HG03025 (cell line): ENCODE measurements around the gene ERAS.
A peak's percentile ranks its signal among the peaks of the same experiment; 100 is the strongest.
"Not testable (repeated sequence)": the region's sequence is repeated elsewhere in the genome, so short reads cannot be mapped to it uniquely, and the experiment has no call there.

Experiments used
- ATAC-seq: cut with Tn5 transposase; IDR thresholded peaks from one replicate; pipeline ENCODE4 v1.9.1; 2021; ENCODE audit warnings: mild to moderate bottlenecking, moderate library complexity; ENCODE audit not compliant: unreplicated experiment, low FRiP score

The ERAS gene

GRCh38 chrX:48794911-48795515, 31.3 kb upstream of the ERAS start:
- ATAC-seq, result no peak

- ATAC-seq, result no peak
Observed at GRCh38 chrX:48798318-48798717, 28.0 kb upstream of the ERAS start.

- no peak for ATAC-seq
Observed at GRCh38 chrX:48800574-48801279, 25.6 kb upstream of the ERAS start.

- ATAC-seq, result peak; percentile 82
Observed at GRCh38 chrX:48801280-48802088, 24.8 kb upstream of the ERAS start, which contains the start of gene HDAC6. TSS of gene HDAC6 (plus strand) at chrX:48802067. CDS start at chrX:48802693, 626 bp downstream.

GRCh38 chrX:48802089-48802904, 24.0 kb upstream of the ERAS start:
- ATAC-seq, result peak; percentile 30

- ATAC-seq, result no peak
Observed at GRCh38 chrX:48802905-48803200, 23.5 kb upstream of the ERAS start.

GRCh38 chrX:48806081-48806480, 20.2 kb upstream of the ERAS start:
- no peak for ATAC-seq

GRCh38 chrX:48813644-48814043, 12.7 kb upstream of the ERAS start:
- ATAC-seq, result no peak

GRCh38 chrX:48814722-48815121, 11.6 kb upstream of the ERAS start:
- ATAC-seq, result no peak

GRCh38 chrX:48815266-48815665, 11.0 kb upstream of the ERAS start:
- no peak for ATAC-seq

- ATAC-seq, result no peak
Observed at GRCh38 chrX:48816014-48816810, 10.1 kb upstream of the ERAS start.

- ATAC-seq, result no peak
Observed at GRCh38 chrX:48818098-48818497, 8.2 kb upstream of the ERAS start.

- ATAC-seq, result no peak
Observed at GRCh38 chrX:48818866-48819265, 7.4 kb upstream of the ERAS start.

GRCh38 chrX:48819394-48819793, 6.9 kb upstream of the ERAS start:
- ATAC-seq, result not testable (repeated sequence)

GRCh38 chrX:48823053-48823452, 3.3 kb upstream of the ERAS start:
- no peak for ATAC-seq

GRCh38 chrX:48824066-48824465, 2.2 kb upstream of the ERAS start:
- ATAC-seq, result no peak

GRCh38 chrX:48826876-48827653, 752 bp downstream of the ERAS start:
- ATAC-seq, result no peak

- no peak for ATAC-seq
Observed at GRCh38 chrX:48827654-48827968, 1.3 kb downstream of the ERAS start.

GRCh38 chrX:48829016-48829735, 2.9 kb downstream of the ERAS start:
- no peak for ATAC-seq
